Endothelial cell of umbilical vein (primary cell): Measurements from ENCODE around the gene ARHGDIB. TPM values are rescaled to one million over a fixed set of nuclear protein-coding genes. Genes with fewer than 3 reads are reported as not detected.

Experiments
- BruUV-seq: library from RNA; stranded (reverse); fragments of 400-500 nt; replicated peaks from 2 replicates; lab custom pipeline; 2021; lab: Mats Ljungman, UMichigan
- CTCF ChIA-PET: fragments of 300-600, 350-600 bp; sonication (Branson Sonifier 250); formaldehyde crosslinking; loops from one replicate; lab custom pipeline; 2021; ENCODE audit warnings: antibody characterized with exemption, inconsistent platforms; lab: Charles Lee
- POLR2A ChIA-PET: fragments of 300-600, 350-600 bp; sonication (Branson Sonifier 250); formaldehyde crosslinking; loops from one replicate; lab custom pipeline; 2021; ENCODE audit warnings: antibody characterized with exemption, inconsistent platforms; lab: Charles Lee
- DNase-seq: peaks from one replicate; pipeline ENCODE4 v3.0.0-alpha.2; 2011; ENCODE audit warnings: low read depth, low spot score
- FAIRE-seq: peaks from 2 replicates; lab custom pipeline; 2011; peaks lifted over from hg19 to GRCh38; lab: Jason Lieb, UNC
- H2AFZ ChIP-seq: 2 replicates; pipeline ENCODE4 v1.6.0; 2012; ENCODE audit warnings: low read depth, low read length, control low read depth, inconsistent platforms
- H3K27ac ChIP-seq: 2 replicates; pipeline ENCODE4 v1.5.1; 2011; ENCODE audit warnings: low read depth, mild to moderate bottlenecking, control low read depth, low read length, moderate library complexity; ENCODE audit not compliant: insufficient read depth
- H3K27me3 ChIP-seq, 2 experiments: 2 replicates each; pipeline versions ENCODE4 v1.6.0 to v1.6.1; 2011; ENCODE audit warnings: low read length in 2 of 2, mixed read lengths in 1 of 2; ENCODE audit not compliant: control insufficient read depth in 2 of 2, insufficient read depth in 2 of 2
- H3K36me3 ChIP-seq, 2 experiments: 2 replicates in 1 of 2; 3 replicates in 1 of 2; pipeline ENCODE4 v1.5.1; 2011; ENCODE audit warnings: low read length in 2 of 2, mild to moderate bottlenecking in 1 of 2, moderate library complexity in 1 of 2; ENCODE audit not compliant: control insufficient read depth in 2 of 2, insufficient read depth in 2 of 2; ENCODE audit errors: extremely low read depth in 1 of 2
- H3K4me1 ChIP-seq: 3 replicates; pipeline ENCODE4 v1.5.1; 2011; ENCODE audit warnings: mild to moderate bottlenecking, low read length; ENCODE audit not compliant: control insufficient read depth, insufficient read depth; ENCODE audit errors: extremely low read depth
- H3K4me2 ChIP-seq: 2 replicates; pipeline ENCODE4 v1.6.1; 2011; ENCODE audit warnings: low read length, control low read depth, mixed read lengths; ENCODE audit not compliant: insufficient read depth
- H3K4me3 ChIP-seq, 3 experiments: fragments of 200-600 bp in 1 of 3; sonication (generic), shearing (Covaris generic) in 1 of 3; replicated peaks in 1 of 3; 2 replicates each; pipeline ENCODE4 v1.5.1; 2011 to 2016; ENCODE audit warnings: control low read depth in 3 of 3, low read length in 3 of 3, mild to moderate bottlenecking in 2 of 3, inconsistent platforms in 1 of 3, low read depth in 1 of 3, moderate library complexity in 1 of 3; ENCODE audit not compliant: insufficient read depth in 1 of 3
- H3K79me2 ChIP-seq: 2 replicates; pipeline ENCODE4 v1.6.0; 2012; ENCODE audit warnings: low read length, inconsistent platforms; ENCODE audit not compliant: control insufficient read depth, insufficient read depth
- H3K9ac ChIP-seq: replicated peaks from 2 replicates; pipeline ENCODE3; 2011; ENCODE audit warnings: low read length, control low read depth; ENCODE audit not compliant: insufficient read depth; ENCODE audit errors: extremely low read depth
- H3K9me1 ChIP-seq: replicated peaks from 3 replicates; pipeline ENCODE4 v1.6.0; 2011; ENCODE audit warnings: mild to moderate bottlenecking, low read length; ENCODE audit not compliant: control insufficient read depth, insufficient read depth; ENCODE audit errors: extremely low read depth
- H3K9me3 ChIP-seq: replicated peaks from 2 replicates; pipeline ENCODE4 v1.5.1; 2012; ENCODE audit warnings: low read length, inconsistent platforms; ENCODE audit not compliant: control insufficient read depth, insufficient read depth
- H4K20me1 ChIP-seq: replicated peaks from 2 replicates; pipeline ENCODE3; 2011; ENCODE audit warnings: mild to moderate bottlenecking, low read length; ENCODE audit not compliant: control insufficient read depth, insufficient read depth; ENCODE audit errors: extremely low read depth
- CTCF ChIP-seq, 2 donors: IDR thresholded peaks; 1 replicate in 1 of 2; 2 replicates in 1 of 2; pipeline ENCODE4 v1.5.1; 2011; ENCODE audit warnings: low read length in 2 of 2, mild to moderate bottlenecking in 2 of 2, moderate library complexity in 2 of 2, control low read depth in 1 of 2, inconsistent platforms in 1 of 2, low read depth in 1 of 2; ENCODE audit not compliant: insufficient read depth in 1 of 2; ENCODE audit errors: extremely low read depth in 1 of 2
- FOS ChIP-seq: IDR thresholded peaks from 2 replicates; pipeline ENCODE4 v1.6.1; 2011; ENCODE audit warnings: mild to moderate bottlenecking, low read length, moderate library complexity, borderline replicate concordance; ENCODE audit not compliant: insufficient read depth
- GATA2 ChIP-seq: IDR thresholded peaks from 2 replicates; pipeline ENCODE4 v1.7.0; 2011; ENCODE audit warnings: low read depth, mild to moderate bottlenecking, moderate library complexity, mixed read lengths, low read length; ENCODE audit not compliant: insufficient read length, insufficient read depth
- JUN ChIP-seq: IDR thresholded peaks from 2 replicates; pipeline ENCODE4 v1.6.1; 2011; ENCODE audit warnings: borderline replicate concordance, low read depth; ENCODE audit not compliant: insufficient read length, insufficient read depth
- MYC ChIP-seq: IDR thresholded peaks from one replicate; pipeline ENCODE4 v1.6.1; 2011; ENCODE audit warnings: mild to moderate bottlenecking, low read depth, low read length
- POLR2A ChIP-seq: IDR thresholded peaks from 2 replicates; pipeline ENCODE4 v1.6.1; 2012; ENCODE audit warnings: low read depth, mild to moderate bottlenecking, control low read depth, low read length
- POLR2AphosphoS5 ChIP-seq: IDR thresholded peaks from 2 replicates; pipeline ENCODE4 v1.6.1; 2012; ENCODE audit warnings: low read depth, mild to moderate bottlenecking, control low read depth, low read length, moderate library complexity; ENCODE audit not compliant: insufficient read depth
- dilution Hi-C: fragments of 300-500 bp; cut with MboI; formaldehyde crosslinking; loops from one replicate; pipeline ENCODE4 v1.15.0; 2019; ENCODE audit warnings: low sequenced_read_pairs; ENCODE audit not compliant: extremely low pct_ligation_motif_present
- intact Hi-C: fragments of 100-400 bp; cut with micrococcal nuclease; formaldehyde crosslinking; loops from one replicate; pipeline ENCODE4 v1.10.0; 2022
- polyA plus RNA-seq, 4 experiments: library from polyadenylated mRNA; depleted of rRNA in 3 of 4; stranded (reverse) in 3 of 4; unstranded in 1 of 4; fragments of >200 nt; gene quantifications; 2 replicates each; pipeline versions ENCODE4 v1.2.1 to v1.2.3, GENCODE V29; 2011 to 2012; ENCODE audit warnings: missing spikeins in 1 of 4
- total RNA-seq: library from RNA; stranded (reverse); gene quantifications from 2 replicates; pipeline ENCODE4 v1.2.3, GENCODE V29; 2021

The ARHGDIB gene
- total and polyA plus RNA-seq, 2 donors (not counting 3 experiments of a cell fraction or from before 2014, with no cell fraction given), result 483 to 1,200 TPM

DNA sequence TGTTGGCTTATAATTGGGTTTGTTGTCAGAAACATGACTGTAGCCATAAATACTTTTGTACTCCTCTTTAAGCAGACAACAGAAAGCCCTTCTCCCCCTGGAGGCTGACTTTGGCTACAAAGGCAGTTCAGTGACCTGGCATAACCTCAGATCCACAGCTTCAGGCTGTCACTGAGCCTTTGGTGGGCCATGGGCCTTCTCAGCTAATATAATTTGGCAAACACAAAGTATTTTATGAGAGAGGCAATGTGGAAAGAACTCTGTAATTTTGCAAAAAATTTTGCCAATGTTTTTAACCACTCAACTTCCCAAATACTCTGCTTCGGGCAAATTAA is 60.2 kb downstream of the ARHGDIB start:
- intact Hi-C loops, result no loop called here
- H4K20me1 ChIP-seq, result no peaks in the 10 kb centered on the region
- no peaks in the 10 kb centered on the region for H3K36me3 ChIP-seq
- no peak overlapping the region for H3K9ac ChIP-seq
- H3K9me3 ChIP-seq, result no peaks in the 10 kb centered on the region
- H2AFZ ChIP-seq, result no peak overlapping the region
- no peaks in the 10 kb centered on the region for H3K27me3 ChIP-seq
- FAIRE-seq (no peak), DNase-seq (no peak)
- CTCF ChIA-PET, result interaction anchor here (1.3 kb wide), 1 partner anchor 88 kb away, joined by 3 read pairs; no protein-coding TSS in a partner anchor
- peaks cover 20% of the 10 kb centered on the region for H3K4me1 ChIP-seq
- BruUV-seq, result no TSS peak
- H3K9me1 ChIP-seq, result no peaks in the 10 kb centered on the region
- POLR2A ChIA-PET, result no interaction called here
- dilution Hi-C loops, result no loop called here
- no peak overlapping the region for H3K4me2 ChIP-seq
- no peak overlapping the region for H3K27ac ChIP-seq
- TF ChIP-seq POLR2A (no peak), JUN (no peak)
- H3K4me3 ChIP-seq, result no peak overlapping the region
- H3K79me2 ChIP-seq, result no peaks in the 10 kb centered on the region

DNA sequence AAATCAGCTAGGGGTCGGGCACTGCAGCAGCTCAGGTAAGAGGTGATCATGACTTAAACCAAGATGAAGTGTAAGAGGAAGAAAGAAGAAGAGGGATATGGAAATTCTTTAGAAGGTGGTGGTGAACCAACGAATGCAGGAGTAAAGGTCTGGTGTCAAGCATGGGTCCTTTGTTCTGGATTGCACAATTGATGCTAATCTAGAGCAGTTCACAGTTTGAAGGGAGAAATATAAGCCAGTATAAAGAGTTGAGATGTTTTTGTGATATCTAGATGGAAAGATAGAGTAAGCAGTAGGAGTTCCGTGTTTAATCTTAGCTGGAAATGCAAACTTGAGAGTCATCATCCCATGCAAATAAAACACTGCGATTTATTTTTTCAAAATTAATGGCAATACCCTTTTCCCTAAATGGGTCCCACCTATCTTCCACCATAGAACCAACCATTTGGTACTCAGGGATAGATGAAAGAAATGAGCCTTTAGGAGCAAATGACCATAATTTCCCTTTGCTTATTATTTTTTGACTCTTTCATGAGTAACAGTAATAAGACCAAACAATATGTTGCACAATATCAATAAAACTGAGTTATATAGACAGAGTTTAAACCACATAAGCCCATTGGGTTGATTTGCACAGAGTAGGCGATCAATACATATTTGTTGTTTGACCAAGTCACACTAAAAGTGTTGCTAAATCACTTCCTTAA is 60.7 kb downstream of the ARHGDIB start:
- H3K27me3 ChIP-seq, result no peaks in the 10 kb centered on the region
- H3K36me3 ChIP-seq, result no peaks in the 10 kb centered on the region
- H2AFZ ChIP-seq, result no peak overlapping the region
- H3K4me1 ChIP-seq, result peaks cover 17% of the 10 kb centered on the region
- no peaks in the 10 kb centered on the region for H3K9me3 ChIP-seq
- BruUV-seq, result no TSS peak
- no peak overlapping the region for H3K4me2 ChIP-seq
- FAIRE-seq (no peak), DNase-seq (no peak)
- no peak overlapping the region for H3K9ac ChIP-seq
- ChIA-PET POLR2A (no interaction called here), CTCF (interaction anchor here (1.3 kb wide), 1 partner anchor 88 kb away, joined by 3 read pairs; no protein-coding TSS in a partner anchor)
- no peak overlapping the region for H3K4me3 ChIP-seq
- H3K27ac ChIP-seq, result no peak overlapping the region
- intact Hi-C loops, result no loop called here
- no peaks in the 10 kb centered on the region for H3K79me2 ChIP-seq
- dilution Hi-C loops, result no loop called here
- no peaks in the 10 kb centered on the region for H4K20me1 ChIP-seq
- no peak for TF ChIP-seq MYC
- no peak for TF ChIP-seq CTCF (IDR thresholded peaks at IDR 0.05; ENCODE audit: extremely low read depth in 1 of 2, insufficient read depth in 1 of 2, low read depth in 1 of 2, low read length in 2 of 2)
- no peak for TF ChIP-seq GATA2
- TF ChIP-seq FOS, result no peak
- TF ChIP-seq POLR2AphosphoS5, result no peak
- no peaks in the 10 kb centered on the region for H3K9me1 ChIP-seq
